Spinal cord (tissue), 10 donors: ENCODE measurements around the gene ABCC10. TPM values are rescaled to one million over a fixed set of nuclear protein-coding genes. Genes with fewer than 3 reads are reported as not detected.
A peak's percentile ranks its signal among the peaks of the same experiment; 100 is the strongest.
"Not testable (repeated sequence)": the region's sequence is repeated elsewhere in the genome, so short reads cannot be mapped to it uniquely, and the experiment has no call there.

Source experiments
- DNase-seq, 6 donors: peaks; one replicate each; pipeline versions ENCODE4 v3.0.0 to v3.0.0-alpha.2; 2013 to 2015; ENCODE audit warnings: low spot score in 6 of 6, low read depth in 4 of 6
- H3K27ac ChIP-seq: one replicate; pipeline ENCODE4 v1.5.1; 2013; ENCODE audit warnings: low read depth, low read length, control low read depth
- H3K27me3 ChIP-seq: one replicate; pipeline ENCODE4 v1.6.1; 2013; ENCODE audit warnings: low read length; ENCODE audit not compliant: control insufficient read depth, insufficient read depth
- H3K36me3 ChIP-seq: one replicate; pipeline ENCODE4 v1.6.1; 2013; ENCODE audit warnings: low read length; ENCODE audit not compliant: control insufficient read depth, insufficient read depth
- H3K4me1 ChIP-seq: one replicate; pipeline ENCODE4 v1.6.1; 2013; ENCODE audit warnings: low read length; ENCODE audit not compliant: control insufficient read depth, insufficient read depth
- H3K4me3 ChIP-seq: one replicate; pipeline ENCODE4 v1.5.1; 2013; ENCODE audit warnings: low read depth, low read length, control low read depth
- H3K9me3 ChIP-seq: one replicate; pipeline ENCODE4 v1.6.1; 2013; ENCODE audit warnings: low read length; ENCODE audit not compliant: control insufficient read depth, insufficient read depth
- WGBS: methylation state at CpG from one replicate; pipeline ENCODE4 v1.1.5; 2013; ENCODE audit warnings: missing lambda C conversion rate; ENCODE audit not compliant: insufficient coverage; 5-methylcytosine and 5-hydroxymethylcytosine counted together
- polyA plus RNA-seq, 2 donors: library from polyadenylated mRNA; unstranded; fragments of 120-200 nt; gene quantifications; one replicate each; pipeline ENCODE4 v1.2.1, GENCODE V29; 2013; ENCODE audit not compliant: insufficient read length in 2 of 2
- total RNA-seq, 2 donors: library from RNA; depleted of rRNA in 1 of 2; stranded (reverse); fragments of 120-200 nt in 1 of 2; fragments of >200 nt in 1 of 2; gene quantifications; one replicate each; pipeline versions ENCODE4 v1.2.3 to v1.2.4, GENCODE V29; 2013 to 2014
- donor health status: healthy.

Gene ABCC10
- total and polyA plus RNA-seq, 4 donors, result 15.8 to 55.8 (median 30.6) TPM

DNA sequence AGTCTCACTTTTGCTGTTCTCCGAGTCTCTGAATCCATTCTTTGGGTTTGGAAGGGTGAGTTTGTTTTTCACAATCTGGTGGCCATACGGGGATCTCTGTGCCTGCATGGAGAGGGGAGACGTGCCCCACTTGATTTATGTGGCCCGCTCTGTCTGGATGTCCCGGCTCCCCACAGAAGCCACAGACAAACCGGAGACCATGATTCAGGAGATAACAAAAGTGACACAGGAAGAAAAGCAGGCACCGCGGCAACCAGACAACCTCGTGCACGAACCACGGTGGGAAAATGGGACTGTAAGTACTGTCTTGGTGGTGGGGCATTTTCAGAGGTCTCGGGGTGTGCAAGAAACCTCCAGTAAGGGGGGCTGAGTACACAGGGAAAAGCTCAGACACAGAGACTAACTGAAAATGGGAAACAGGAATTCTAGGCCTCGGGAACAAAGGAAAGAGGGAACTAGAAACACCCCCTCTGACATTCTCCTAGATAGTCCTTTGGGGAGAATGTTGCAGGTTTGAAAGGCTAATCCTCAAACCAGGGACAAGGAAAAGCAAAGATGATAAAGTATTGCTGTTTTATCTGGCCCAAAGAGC is 35.8 kb upstream of the ABCC10 start:
- Histone ChIP-seq H3K4me3 (no peak overlapping the region), H3K9me3 (no peaks in the 10 kb centered on the region), H3K4me1 (peaks cover 31% of the 10 kb centered on the region), H3K27ac (no peak overlapping the region), H3K36me3 (no peaks in the 10 kb centered on the region), H3K27me3 (no peaks in the 10 kb centered on the region)
- peak in 2 of 6 donors; percentile 18 to 88 for DNase-seq
- WGBS, result 12% methylated on average over 11 of the region's 13 CpGs

DNA sequence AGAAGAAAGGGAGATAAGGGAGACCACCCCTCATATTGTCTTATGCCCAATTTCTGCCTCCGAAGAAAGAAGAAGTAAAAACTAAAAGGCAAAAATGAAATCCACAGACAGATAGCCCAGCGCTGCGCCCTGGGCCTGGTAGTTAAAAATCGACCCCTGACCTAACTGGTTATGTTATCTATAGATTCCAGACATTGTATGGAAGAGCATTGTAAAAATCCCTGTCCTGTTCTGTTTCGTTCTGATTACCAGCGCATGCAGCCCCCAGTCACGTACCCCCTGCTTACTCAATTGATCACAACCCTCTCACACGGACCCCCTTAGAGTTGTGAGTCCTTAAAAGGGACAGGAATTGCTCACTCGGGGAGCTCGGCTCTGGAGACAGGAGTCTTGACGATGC is 34.2 kb upstream of the ABCC10 start:
- 8% methylated on average over 4 of the region's 11 CpGs for WGBS
- H3K4me3 ChIP-seq, H3K27me3 ChIP-seq, H3K9me3 ChIP-seq, DNase-seq, H3K36me3 ChIP-seq, H3K27ac ChIP-seq: not testable (repeated sequence)
- H3K4me1 ChIP-seq, result peaks cover 31% of the 10 kb centered on the region

DNA sequence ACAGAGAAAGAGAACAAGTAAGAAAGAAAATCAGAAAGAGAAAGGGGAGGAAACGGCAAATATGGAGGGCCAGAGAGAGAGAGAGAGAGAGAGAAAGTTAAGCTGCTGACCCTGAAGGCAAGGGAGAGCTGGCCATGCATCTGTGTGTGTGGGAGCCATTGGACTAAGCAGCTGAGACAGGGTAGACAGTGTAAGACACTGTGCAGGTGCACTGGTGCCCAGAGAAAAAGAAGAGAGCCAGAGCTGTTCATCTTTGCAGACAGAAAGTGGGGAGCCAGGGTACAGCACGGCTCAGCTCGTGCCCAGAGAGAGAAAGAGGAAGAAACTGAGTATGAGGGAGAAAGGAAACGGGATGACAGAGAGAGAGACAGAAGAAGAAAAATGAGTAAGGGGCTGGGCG is 33.7 kb upstream of the ABCC10 start:
- H3K27me3 ChIP-seq, result no peaks in the 10 kb centered on the region
- peak in 1 of 6 donors; percentile 28 for DNase-seq
- H3K4me1 ChIP-seq, result peaks cover 31% of the 10 kb centered on the region
- WGBS, result 42% methylated on average over 3 of the region's 5 CpGs
- H3K36me3 ChIP-seq, result no peaks in the 10 kb centered on the region
- no peak overlapping the region for H3K4me3 ChIP-seq
- H3K27ac ChIP-seq, result no peak overlapping the region
- H3K9me3 ChIP-seq, result no peaks in the 10 kb centered on the region

DNA sequence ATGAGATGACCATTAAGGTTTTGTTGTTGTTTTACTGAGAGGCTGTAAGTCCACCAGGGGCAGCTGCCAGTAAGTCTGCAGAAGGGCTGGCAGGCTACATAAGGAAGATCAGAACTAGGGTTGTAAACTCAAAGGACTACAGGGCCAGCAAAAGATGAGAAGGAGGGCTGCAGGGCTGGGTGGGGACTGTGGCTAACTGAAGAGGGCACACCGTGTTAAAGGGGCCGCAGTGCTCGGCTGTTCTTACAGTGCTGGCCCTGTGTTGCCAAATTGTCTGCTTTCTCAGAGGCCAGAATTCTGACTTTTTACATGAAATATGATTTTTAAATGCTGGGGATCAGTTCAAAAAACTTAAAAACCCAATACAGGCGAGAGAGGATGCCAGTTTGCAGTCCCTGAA is 32.4 kb upstream of the ABCC10 start:
- 100% methylated on average over 3 of the region's 4 CpGs for WGBS
- DNase-seq, result no peak

DNA sequence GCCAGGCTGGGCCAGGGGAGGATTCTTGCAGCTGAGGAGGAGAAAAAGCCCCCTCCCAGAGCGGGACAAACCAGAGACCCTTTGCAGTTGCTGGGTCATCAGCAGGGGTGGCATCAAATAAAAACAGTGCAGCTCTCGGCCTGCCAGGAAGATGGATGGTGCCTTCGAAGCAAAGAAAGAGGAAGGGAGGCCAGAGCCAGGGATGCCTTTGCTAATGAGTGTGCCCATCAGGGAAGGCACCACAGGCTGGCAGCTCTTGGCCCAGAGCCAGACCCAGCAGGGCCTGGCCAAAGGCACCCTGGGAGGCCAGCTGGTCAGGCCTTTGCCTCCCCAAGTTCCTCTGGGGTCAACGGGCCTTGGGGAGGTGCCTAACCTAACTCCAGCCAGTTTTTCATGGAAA is 31.6 kb upstream of the ABCC10 start:
- DNase-seq, result peak in 5 of 6 donors; percentile 12 to 86 (median 35)
- Histone ChIP-seq H3K9me3 (no peaks in the 10 kb centered on the region), H3K36me3 (no peaks in the 10 kb centered on the region), H3K27me3 (no peaks in the 10 kb centered on the region), H3K27ac (peak overlapping the region; percentile 8), H3K4me3 (no peak overlapping the region), H3K4me1 (peaks cover 31% of the 10 kb centered on the region)
- 10% methylated on average over 3 of the region's 4 CpGs for WGBS

More for the DNA sequence above, 32.4 kb upstream of the ABCC10 start:
- Histone ChIP-seq H3K4me1 (peaks cover 31% of the 10 kb centered on the region), H3K27ac (no peak overlapping the region), H3K9me3 (no peaks in the 10 kb centered on the region), H3K27me3 (no peaks in the 10 kb centered on the region), H3K36me3 (no peaks in the 10 kb centered on the region), H3K4me3 (no peak overlapping the region)

DNA sequence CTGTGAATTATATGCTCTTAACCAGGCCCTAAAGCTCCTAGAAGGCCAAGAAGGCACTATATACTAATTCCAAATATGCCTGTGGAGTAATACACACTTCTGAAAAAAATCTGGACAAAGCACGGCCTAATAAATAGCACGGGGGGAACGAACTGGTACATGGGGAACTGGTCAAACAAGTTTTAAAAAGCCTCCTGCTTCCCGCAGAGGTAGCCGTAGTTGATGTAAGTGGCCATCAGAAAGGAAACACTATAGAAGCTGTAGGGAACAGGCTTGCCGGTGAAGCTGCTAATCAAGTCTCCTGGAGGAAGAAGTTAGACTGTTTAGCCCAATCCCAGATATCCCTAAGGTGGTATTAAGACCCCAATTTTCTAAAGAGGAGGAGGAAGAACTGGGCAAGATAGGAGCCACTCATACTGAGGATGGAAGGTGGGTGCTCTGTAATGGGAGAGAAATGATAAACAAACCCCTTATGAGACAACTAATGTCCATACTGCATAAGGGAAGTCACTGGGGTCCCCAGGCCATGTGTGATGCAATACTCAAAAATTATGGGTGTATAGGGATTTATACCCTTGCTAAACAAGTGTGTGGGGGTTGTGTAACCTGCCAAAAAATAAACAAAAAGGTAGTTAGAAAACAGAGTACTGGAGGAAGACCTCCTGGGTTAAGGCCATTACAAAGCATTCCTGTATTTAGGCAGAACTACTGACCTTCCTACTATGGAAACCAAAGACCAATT is 30.8 kb upstream of the ABCC10 start:
- Histone ChIP-seq H3K36me3 (no peaks in the 10 kb centered on the region), H3K27ac (no peak overlapping the region), H3K4me3 (no peak overlapping the region), H3K27me3 (no peaks in the 10 kb centered on the region), H3K4me1 (peaks cover 25% of the 10 kb centered on the region), H3K9me3 (no peaks in the 10 kb centered on the region)
- WGBS, result 65% methylated on average over 5 of the region's 6 CpGs
- DNase-seq, result no peak

DNA sequence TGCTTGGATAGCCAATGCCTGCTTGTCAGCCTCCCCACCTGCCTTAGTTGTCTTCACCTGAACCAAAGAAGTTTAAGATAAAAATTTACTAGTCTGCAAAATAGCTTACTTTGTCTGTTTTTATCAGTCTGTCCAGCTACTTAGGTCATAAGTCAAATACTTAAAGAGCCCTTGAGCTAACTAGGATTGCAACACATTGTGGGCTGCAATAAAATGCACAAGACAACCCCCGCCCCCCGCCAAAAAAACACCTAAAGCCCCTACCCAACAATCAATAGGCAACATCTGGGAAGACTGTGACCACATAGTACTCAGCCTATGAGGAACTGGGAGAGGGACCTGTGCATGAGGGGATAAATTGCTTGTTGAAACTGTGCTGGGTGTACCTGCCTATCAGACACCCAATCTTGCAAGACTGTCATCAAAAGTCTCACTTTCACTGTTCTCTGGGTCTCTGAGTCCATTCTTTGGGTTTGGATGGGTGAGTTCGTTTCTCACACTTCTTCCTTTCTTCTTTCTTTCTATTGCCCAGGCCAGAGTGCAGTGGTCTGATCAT is 27.3 kb upstream of the ABCC10 start:
- DNase-seq, result no peak
- no peaks in the 10 kb centered on the region for H3K9me3 ChIP-seq
- H3K36me3 ChIP-seq, result no peaks in the 10 kb centered on the region
- peaks cover 11% of the 10 kb centered on the region for H3K4me1 ChIP-seq
- H3K27ac ChIP-seq, result no peak overlapping the region
- H3K27me3 ChIP-seq, result no peaks in the 10 kb centered on the region
- WGBS, result 100% methylated on average over 1 of the region's 3 CpGs
- no peak overlapping the region for H3K4me3 ChIP-seq

DNA sequence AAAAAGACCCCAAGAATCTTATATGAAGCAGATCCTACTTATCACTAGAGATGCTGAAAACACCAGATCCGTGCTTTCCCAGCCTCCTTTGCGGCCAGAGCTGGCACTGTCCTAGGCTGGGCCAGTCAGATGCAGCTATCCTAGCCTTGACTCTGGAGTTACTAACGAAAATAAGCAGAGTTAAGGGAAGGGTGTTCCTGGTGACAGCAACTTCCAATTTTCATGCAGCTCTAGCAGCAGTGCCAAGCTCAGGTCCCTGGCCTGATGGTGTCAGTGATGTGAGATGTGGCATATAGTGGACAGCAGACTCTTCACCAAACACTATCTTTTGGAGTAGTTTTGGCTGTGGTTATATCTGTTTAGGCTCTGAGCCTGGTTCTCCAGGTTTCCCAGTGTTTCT is 25.6 kb upstream of the ABCC10 start:
- H3K4me3 ChIP-seq, result no peak overlapping the region
- no peak for DNase-seq
- no peaks in the 10 kb centered on the region for H3K4me1 ChIP-seq
- H3K27me3 ChIP-seq, result no peaks in the 10 kb centered on the region
- H3K36me3 ChIP-seq, result no peaks in the 10 kb centered on the region
- WGBS, result 93% methylated on average over 3 of the region's 3 CpGs
- no peak overlapping the region for H3K27ac ChIP-seq
- H3K9me3 ChIP-seq, result no peaks in the 10 kb centered on the region

DNA sequence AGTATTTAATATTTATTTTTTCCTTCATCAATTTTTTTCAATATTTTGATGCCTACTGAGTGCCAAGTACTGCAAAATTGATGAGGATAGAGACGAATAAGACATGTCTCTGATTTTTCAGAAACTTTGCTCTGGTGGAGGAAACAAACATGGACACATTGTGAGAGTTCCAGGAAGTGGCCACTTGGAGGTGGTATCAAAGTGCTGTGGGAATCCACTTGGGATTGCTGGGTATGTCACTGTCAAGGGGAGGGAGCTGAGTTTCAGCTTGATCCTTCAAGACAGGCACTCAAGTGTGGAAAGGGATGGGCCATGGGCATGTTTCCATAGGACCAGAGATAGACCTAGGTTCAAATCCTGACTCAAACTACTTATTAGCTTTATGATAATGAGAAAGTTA is 24.5 kb upstream of the ABCC10 start:
- Histone ChIP-seq H3K27me3 (no peaks in the 10 kb centered on the region), H3K4me3 (no peak overlapping the region), H3K4me1 (no peaks in the 10 kb centered on the region), H3K9me3 (no peaks in the 10 kb centered on the region), H3K27ac (no peak overlapping the region), H3K36me3 (no peaks in the 10 kb centered on the region)
- WGBS, result 67% methylated on average over 1 of the region's 1 CpG
- no peak for DNase-seq

DNA sequence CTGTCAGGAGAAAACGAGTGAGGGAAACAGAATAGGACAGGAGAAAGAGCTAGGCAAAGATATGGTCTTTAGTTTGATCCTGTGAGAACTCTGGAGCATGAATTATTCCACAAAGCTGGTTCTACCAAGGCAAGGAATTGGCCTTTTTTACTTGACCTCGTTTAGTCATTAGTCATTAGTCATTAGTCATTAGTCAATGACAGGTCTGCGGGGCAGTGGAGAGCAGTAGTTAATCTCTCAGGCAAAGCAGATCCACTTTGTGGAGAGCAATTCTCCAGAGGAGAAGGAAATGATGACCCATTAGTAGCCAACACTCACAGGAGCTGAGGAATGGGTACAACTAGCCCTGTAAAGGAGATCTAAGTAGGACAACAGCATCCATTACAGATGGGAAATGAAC is 22.0 kb upstream of the ABCC10 start:
- Histone ChIP-seq H3K9me3 (no peaks in the 10 kb centered on the region), H3K4me1 (no peaks in the 10 kb centered on the region), H3K4me3 (no peak overlapping the region), H3K36me3 (no peaks in the 10 kb centered on the region), H3K27ac (no peak overlapping the region), H3K27me3 (no peaks in the 10 kb centered on the region)
- 68% methylated on average over 3 of the region's 3 CpGs for WGBS
- DNase-seq, result no peak
